HUDEP-2 (cell line): Measurements from ENCODE around the gene TAF1C.

ENCODE experiments used
- DNase-seq, 76 experiments: peaks; one replicate each; lab custom pipeline; 2025; ENCODE audit not compliant: unreplicated experiment in 76 of 76; lab: John Stamatoyannopoulos, UW

Gene TAF1C

GRCh38 chr16:84132527-84133285, 54.2 kb downstream of the TAF1C start:
- DNase-seq = no peak

DNA sequence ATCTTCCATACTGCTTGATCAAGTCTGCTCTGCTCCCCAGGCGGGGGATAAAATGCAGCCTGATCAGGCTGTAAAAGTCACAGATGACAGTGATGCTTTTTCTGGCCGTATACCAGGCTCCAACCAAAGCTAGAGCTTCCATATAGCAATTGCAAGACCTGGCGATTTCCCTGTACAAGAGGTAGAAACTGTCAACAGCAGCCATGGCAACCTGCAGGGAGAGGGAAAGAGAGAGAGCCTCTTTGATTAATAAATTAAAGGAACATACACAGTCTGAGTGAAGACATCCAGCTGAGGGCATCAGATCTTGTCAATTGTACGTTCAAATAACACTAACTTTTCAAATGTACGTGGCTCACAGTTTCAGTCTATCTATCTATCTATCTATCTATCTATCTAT, 55.7 kb downstream of the TAF1C start:
- no peak for DNase-seq
